Prostate gland (tissue), 2 donors: ENCODE results near the gene MAN2B2. TPM values are rescaled to one million over a fixed set of nuclear protein-coding genes. Genes with fewer than 3 reads are reported as not detected.

Experiments
- DNase-seq: peaks from one replicate; pipeline ENCODE4 v3.0.0-alpha.2; 2019; ENCODE audit warnings: low spot score
- H3K27ac ChIP-seq, 2 donors: fragments of 200-600 bp; sonication (generic); 2 replicates each; pipeline ENCODE4 v1.5.1; 2017 to 2019
- H3K27me3 ChIP-seq: fragments of 200-600 bp; sonication (generic); replicated peaks from 2 replicates; pipeline ENCODE4 v1.5.1; 2019; ENCODE audit not compliant: insufficient read depth
- H3K36me3 ChIP-seq, 2 donors: fragments of 200-600 bp; sonication (generic); 1 replicate in 1 of 2; 2 replicates in 1 of 2; pipeline versions ENCODE4 v1.5.1 to v1.8.1; 2017 to 2019
- H3K4me1 ChIP-seq: fragments of 200-600 bp; sonication (generic); replicated peaks from 2 replicates; pipeline ENCODE4 v1.5.1; 2019
- H3K4me3 ChIP-seq, 2 donors: fragments of 200-600 bp; sonication (generic); 2 replicates each; pipeline ENCODE4 v1.5.1; 2017 to 2019
- H3K9me3 ChIP-seq: fragments of 200-600 bp; sonication (generic); 2 replicates; pipeline ENCODE4 v1.5.1; 2017
- CTCF ChIP-seq, 4 experiments: fragments of 200-600 bp in 2 of 4; fragments of 450-650 bp in 2 of 4; sonication (generic) in 2 of 4; IDR thresholded peaks; 1 replicate in 3 of 4; 2 replicates in 1 of 4; pipeline ENCODE4 v1.5.1; 2016 to 2019; ENCODE audit warnings: antibody characterized with exemption in 4 of 4, mild to moderate bottlenecking in 2 of 4, moderate library complexity in 2 of 4
- POLR2A ChIP-seq: fragments of 450-650 bp; IDR thresholded peaks from one replicate; pipeline ENCODE4 v1.6.1; 2016; ENCODE audit warnings: antibody characterized with exemption, mild to moderate bottlenecking
- POLR2AphosphoS5 ChIP-seq: sonication (generic); formaldehyde crosslinking; IDR thresholded peaks from one replicate; pipeline ENCODE4 v1.6.1; 2017; ENCODE audit warnings: antibody characterized with exemption
- WGBS: methylation state at CpG from one replicate; pipeline ENCODE4 v1.1.5; 2018; 5-methylcytosine and 5-hydroxymethylcytosine counted together
- intact Hi-C: fragments of 100-400 bp; cut with DNase I; formaldehyde crosslinking; loops from one replicate; pipeline ENCODE4 v1.14.2; 2022
- total RNA-seq, 2 donors: library from RNA; depleted of rRNA; stranded (reverse); fragments of >200 nt; gene quantifications; one replicate each; pipeline ENCODE4 v1.1.0, GENCODE V29; 2016

MAN2B2 gene
- total RNA-seq, 2 donors from 2014 or later, result 52.7 to 69.5 TPM

GRCh38 chr4:6542951-6543350 is 32.0 kb upstream of the MAN2B2 start:
- H3K27ac ChIP-seq, result no peak overlapping the region
- DNase-seq, result no peak
- intact Hi-C loops, result no loop called here
- no peak overlapping the region for H3K4me3 ChIP-seq
- no peak for TF ChIP-seq CTCF (IDR thresholded peaks at IDR 0.05)
- no peak for TF ChIP-seq POLR2A
- TF ChIP-seq POLR2AphosphoS5, result no peak
- no peaks in the 10 kb centered on the region for H3K36me3 ChIP-seq
- H3K27me3 ChIP-seq, result peaks cover 6% of the 10 kb centered on the region
- H3K4me1 ChIP-seq, result no peaks in the 10 kb centered on the region
- 70% methylated on average over 11 of the region's 12 CpGs for WGBS
- H3K9me3 ChIP-seq, result no peaks in the 10 kb centered on the region

GRCh38 chr4:6546091-6546490 is 28.9 kb upstream of the MAN2B2 start:
- 79% methylated on average over 4 of the region's 4 CpGs for whole genome bisulfite sequencing
- no peak for TF ChIP-seq POLR2A
- no peak for TF ChIP-seq POLR2AphosphoS5
- TF ChIP-seq CTCF (IDR thresholded peaks at IDR 0.05), result no peak
- intact Hi-C loops, result loop anchor here (1.0 to 5.0 kb wide), 2 partner anchors 215 to 294 kb away; no protein-coding TSS in a partner anchor
- no peak overlapping the region for H3K27ac ChIP-seq
- no peaks in the 10 kb centered on the region for H3K4me1 ChIP-seq
- no peaks in the 10 kb centered on the region for H3K36me3 ChIP-seq
- no peak for DNase-seq
- H3K9me3 ChIP-seq, result no peaks in the 10 kb centered on the region
- no peak overlapping the region for H3K4me3 ChIP-seq
- H3K27me3 ChIP-seq, result no peaks in the 10 kb centered on the region

GRCh38 chr4:6546681-6547447 is 28.1 kb upstream of the MAN2B2 start:
- Histone ChIP-seq H3K27me3 (no peaks in the 10 kb centered on the region), H3K36me3 (no peaks in the 10 kb centered on the region), H3K4me1 (no peaks in the 10 kb centered on the region), H3K4me3 (no peak overlapping the region), H3K9me3 (no peaks in the 10 kb centered on the region), H3K27ac (no peak overlapping the region)
- WGBS, result 27% methylated on average over 19 of the region's 19 CpGs
- TF ChIP-seq CTCF (IDR thresholded peaks at IDR 0.05) (peak; percentile 71 to 86 (median 76)), POLR2A (no peak), POLR2AphosphoS5 (no peak)
- intact Hi-C loops, result loop anchor here (1.0 to 5.0 kb wide), 2 partner anchors 216 to 295 kb away; no protein-coding TSS in a partner anchor
- peak; percentile 33 for DNase-seq

GRCh38 chr4:6548201-6548881 is 26.6 kb upstream of the MAN2B2 start:
- DNase-seq, result no peak
- TF ChIP-seq POLR2A, result no peak
- peak in 2 of 4 experiments; percentile 20 to 23 for TF ChIP-seq CTCF (IDR thresholded peaks at IDR 0.05)
- TF ChIP-seq POLR2AphosphoS5, result no peak
- intact Hi-C loops, result loop anchor here (5.0 kb wide), 1 partner anchor 296 kb away; no protein-coding TSS in a partner anchor

More at GRCh38 chr4:6548201-6548881, 26.6 kb upstream of the MAN2B2 start:
- Histone ChIP-seq H3K4me1 (no peaks in the 10 kb centered on the region), H3K27me3 (no peaks in the 10 kb centered on the region), H3K27ac (no peak overlapping the region), H3K9me3 (no peaks in the 10 kb centered on the region), H3K4me3 (no peak overlapping the region), H3K36me3 (no peaks in the 10 kb centered on the region)
- WGBS, result 62% methylated on average over 8 of the region's 8 CpGs
